Activated CD4-positive, alpha-beta T cell treated with anti-CD3 and anti-CD28 coated beads, Interleukin-2, amount 50 U/mL, for 16 hours (primary cell): ENCODE data around the gene LMO2.
"Not testable (repeated sequence)": the region's sequence is repeated elsewhere in the genome, so short reads cannot be mapped to it uniquely, and the experiment has no call there.

ENCODE experiments used
- DNase-seq: peaks from one replicate; pipeline ENCODE4 v3.0.0-alpha.2; 2020

Gene LMO2

GRCh38 chr11:33859306-33859705 is 32.6 kb downstream of the LMO2 start:
- no peak for DNase-seq

- peak; percentile 67 for DNase-seq
Observed at GRCh38 chr11:33857933-33858371, 33.9 kb downstream of the LMO2 start.

GRCh38 chr11:33855500-33855899 is 36.4 kb downstream of the LMO2 start:
- no peak for DNase-seq

GRCh38 chr11:33848717-33849390 is 43.0 kb downstream of the LMO2 start:
- no peak for DNase-seq

GRCh38 chr11:33847251-33847650 is 44.6 kb downstream of the LMO2 start:
- no peak for DNase-seq

GRCh38 chr11:33844236-33844635 is 47.6 kb downstream of the LMO2 start:
- DNase-seq = no peak

- no peak for DNase-seq
Observed at GRCh38 chr11:33843018-33843417, 48.9 kb downstream of the LMO2 start.

- DNase-seq = no peak
Observed at GRCh38 chr11:33842236-33842915, 49.5 kb downstream of the LMO2 start.

- not testable (repeated sequence) for DNase-seq
Observed at GRCh38 chr11:33838234-33838633, 53.6 kb downstream of the LMO2 start.

- not testable (repeated sequence) for DNase-seq
Observed at GRCh38 chr11:33837334-33837733, 54.5 kb downstream of the LMO2 start.

- no peak for DNase-seq
Observed at GRCh38 chr11:33835143-33835878, 56.6 kb downstream of the LMO2 start.

GRCh38 chr11:33832676-33833075 is 59.2 kb downstream of the LMO2 start:
- DNase-seq = no peak

GRCh38 chr11:33830903-33831648 is 60.8 kb downstream of the LMO2 start:
- no peak for DNase-seq

- peak; percentile 62 for DNase-seq
Observed at GRCh38 chr11:33829430-33830141, 62.3 kb downstream of the LMO2 start.

GRCh38 chr11:33828604-33829429 is 63.1 kb downstream of the LMO2 start:
- no peak for DNase-seq

- no peak for DNase-seq
Observed at GRCh38 chr11:33827206-33827605, 64.7 kb downstream of the LMO2 start.

GRCh38 chr11:33825854-33826560 is 65.9 kb downstream of the LMO2 start:
- DNase-seq = no peak

GRCh38 chr11:33822981-33823380 is 68.9 kb downstream of the LMO2 start:
- DNase-seq = not testable (repeated sequence)

GRCh38 chr11:33819278-33820035 is 72.4 kb downstream of the LMO2 start:
- no peak for DNase-seq
